ENCODE results near the gene FBXO9.

Gene FBXO9

GRCh38 chr6:53139841-53140413 is 74.7 kb downstream of the FBXO9 start:
- no peak for DNase-seq

GRCh38 chr6:53142810-53143209 is 77.6 kb downstream of the FBXO9 start:
- no peak for DNase-seq

DNA sequence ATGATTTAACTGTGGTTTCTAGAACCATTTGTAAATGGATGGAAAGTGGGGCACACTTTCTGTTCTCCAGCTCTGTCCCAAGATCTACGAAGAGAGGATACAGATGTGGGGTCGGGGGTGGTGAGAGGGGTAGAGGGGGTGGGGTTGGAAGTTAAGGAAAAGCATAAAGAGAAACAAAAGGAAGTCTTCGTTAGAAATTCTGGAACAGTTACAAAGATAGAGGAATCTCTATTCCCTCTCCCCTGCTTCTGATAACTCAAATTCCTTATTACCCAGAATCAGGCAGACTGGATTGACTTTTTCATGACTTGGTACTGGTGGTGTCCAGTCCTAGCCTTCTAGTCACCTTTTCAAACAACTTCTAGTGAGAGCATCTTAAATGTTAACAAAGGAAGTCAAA is 78.5 kb downstream of the FBXO9 start:
- no peak for DNase-seq

- DNase-seq, result no peak
These were observed 79.6 kb downstream of the FBXO9 start for GRCh38 chr6:53144802-53145201.

DNA sequence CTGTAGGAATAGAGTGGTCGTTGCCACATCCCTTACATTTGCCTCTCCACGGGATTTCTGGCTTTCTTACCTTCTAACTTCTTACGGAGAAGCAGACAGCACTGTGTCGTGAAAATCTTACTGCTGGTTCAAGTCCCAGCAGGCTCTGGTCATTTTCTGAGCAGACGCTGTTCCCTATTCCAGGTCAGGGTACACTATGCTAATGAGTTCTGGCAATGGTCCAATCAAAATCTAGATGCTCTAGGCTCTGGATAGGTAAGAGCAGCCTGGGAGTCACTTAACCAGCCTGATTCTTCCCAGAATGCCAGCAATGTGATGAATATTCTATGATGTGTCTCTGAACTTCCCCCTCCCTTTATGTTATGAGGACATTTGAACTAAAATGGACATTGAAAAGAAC is 83.5 kb downstream of the FBXO9 start, which contains the start of gene GCM1:
Gene GCM1, minus strand, starts transcription at position 158 of the 400 bp plus-strand sequence. CDS start 3,209 bp downstream, outside the sequence.
- no peak for DNase-seq
